GM12801 (cell line): ENCODE data around the gene FCN1.

Source experiments
- TF ChIP-seq, protein P1 (sequence below): IDR thresholded peaks from one replicate; pipeline ENCODE4 v1.5.1; 2011; ENCODE audit warnings: control low read depth; ENCODE audit not compliant: insufficient read length; ENCODE audit errors: extremely low read depth

Gene FCN1

DNA sequence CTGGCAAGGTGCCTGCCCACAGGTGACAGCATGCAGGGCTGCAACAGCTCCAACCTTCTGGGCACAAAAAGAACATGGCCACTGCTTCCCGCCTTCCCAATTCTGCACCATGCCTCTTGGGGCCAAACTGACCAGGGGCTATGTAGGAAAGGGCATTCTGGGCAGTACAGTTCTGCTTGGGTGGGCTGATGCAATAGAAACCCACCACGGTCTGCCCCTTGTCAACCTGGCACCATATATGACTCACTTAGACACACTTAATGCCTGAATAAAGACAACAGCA lies 40.2 kb upstream of the FCN1 start:
- TF ChIP-seq, protein P1, sequence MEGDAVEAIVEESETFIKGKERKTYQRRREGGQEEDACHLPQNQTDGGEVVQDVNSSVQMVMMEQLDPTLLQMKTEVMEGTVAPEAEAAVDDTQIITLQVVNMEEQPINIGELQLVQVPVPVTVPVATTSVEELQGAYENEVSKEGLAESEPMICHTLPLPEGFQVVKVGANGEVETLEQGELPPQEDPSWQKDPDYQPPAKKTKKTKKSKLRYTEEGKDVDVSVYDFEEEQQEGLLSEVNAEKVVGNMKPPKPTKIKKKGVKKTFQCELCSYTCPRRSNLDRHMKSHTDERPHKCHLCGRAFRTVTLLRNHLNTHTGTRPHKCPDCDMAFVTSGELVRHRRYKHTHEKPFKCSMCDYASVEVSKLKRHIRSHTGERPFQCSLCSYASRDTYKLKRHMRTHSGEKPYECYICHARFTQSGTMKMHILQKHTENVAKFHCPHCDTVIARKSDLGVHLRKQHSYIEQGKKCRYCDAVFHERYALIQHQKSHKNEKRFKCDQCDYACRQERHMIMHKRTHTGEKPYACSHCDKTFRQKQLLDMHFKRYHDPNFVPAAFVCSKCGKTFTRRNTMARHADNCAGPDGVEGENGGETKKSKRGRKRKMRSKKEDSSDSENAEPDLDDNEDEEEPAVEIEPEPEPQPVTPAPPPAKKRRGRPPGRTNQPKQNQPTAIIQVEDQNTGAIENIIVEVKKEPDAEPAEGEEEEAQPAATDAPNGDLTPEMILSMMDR = no peak

DNA sequence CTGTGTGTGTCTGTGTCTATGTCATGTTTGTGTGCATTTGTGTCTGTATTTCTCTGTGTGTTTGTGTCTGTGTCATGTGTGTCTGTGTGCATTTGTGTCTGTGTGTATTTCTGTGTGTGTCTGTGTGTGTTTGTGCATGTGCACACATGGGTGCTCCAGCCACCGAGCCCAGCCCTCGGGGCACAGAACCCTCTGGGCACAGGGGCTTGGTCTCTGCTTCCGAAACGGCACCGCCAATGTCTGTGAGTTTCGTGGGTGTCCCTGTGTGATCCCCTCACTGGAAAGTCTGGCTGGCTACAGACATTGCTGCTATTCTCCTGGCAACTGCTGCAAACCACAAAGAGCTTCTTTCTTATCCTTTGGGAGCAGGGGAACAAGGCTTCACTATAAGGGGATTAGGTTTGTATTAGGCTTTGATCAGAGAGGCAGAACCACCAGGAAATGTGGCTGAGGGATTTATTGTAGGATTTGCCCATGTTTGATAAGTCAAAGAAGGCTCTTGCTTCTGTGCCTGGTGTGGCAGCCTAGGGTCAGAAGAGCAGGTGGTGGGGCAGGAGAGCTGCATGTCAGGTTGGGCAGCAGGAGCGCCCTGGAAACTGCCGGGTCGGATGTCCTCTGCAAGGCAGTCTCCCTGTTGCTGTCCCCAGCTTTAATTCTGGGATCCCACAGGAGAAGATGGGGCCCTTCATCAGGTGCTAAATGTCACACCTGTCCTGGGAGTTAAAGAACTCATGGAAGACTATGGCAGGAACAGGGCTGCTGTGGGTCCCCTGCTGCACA lies 39.6 kb upstream of the FCN1 start:
- TF ChIP-seq, protein P1 = no peak

DNA sequence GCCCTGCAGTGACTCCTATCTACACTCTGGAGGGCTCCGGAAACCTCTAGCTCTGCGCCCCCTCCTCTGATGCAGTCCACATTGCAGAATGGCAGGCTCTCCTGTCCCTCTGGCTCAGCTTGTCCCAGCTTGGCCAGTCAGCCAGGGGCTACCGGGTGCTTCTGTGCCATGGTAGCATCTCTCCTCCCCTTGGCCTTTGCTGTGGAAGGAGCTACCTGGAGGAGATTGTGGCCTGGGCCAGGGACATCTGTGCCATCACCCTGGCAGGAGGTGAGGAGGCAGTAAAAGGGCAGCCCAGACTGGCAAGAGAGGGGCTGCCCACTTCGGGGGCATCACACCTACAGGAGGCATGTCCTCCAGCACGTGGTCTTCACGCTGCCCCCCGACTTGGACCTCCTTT lies 38.1 kb upstream of the FCN1 start:
- TF ChIP-seq, protein P1 = no peak

DNA sequence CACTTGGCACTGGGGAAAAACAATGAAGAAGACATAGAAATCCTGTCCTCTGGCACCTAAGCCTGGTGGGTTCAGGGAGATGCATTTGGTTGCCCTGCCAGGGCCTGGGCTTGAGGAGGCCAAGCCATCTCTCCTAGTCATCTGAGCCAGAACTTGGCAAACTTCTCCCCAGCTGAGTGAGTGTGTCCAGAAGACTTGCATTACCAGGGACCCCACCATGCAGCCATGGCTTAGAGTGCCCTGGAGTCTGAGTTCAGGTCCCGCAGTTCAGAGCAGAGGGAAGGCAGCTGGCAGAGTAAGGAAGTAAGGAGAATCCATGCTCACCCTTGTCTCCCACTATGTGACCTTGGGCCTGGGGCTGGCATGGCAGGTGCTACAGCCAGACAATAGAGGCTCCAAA lies 37.4 kb upstream of the FCN1 start:
- TF ChIP-seq, protein P1 = no peak

DNA sequence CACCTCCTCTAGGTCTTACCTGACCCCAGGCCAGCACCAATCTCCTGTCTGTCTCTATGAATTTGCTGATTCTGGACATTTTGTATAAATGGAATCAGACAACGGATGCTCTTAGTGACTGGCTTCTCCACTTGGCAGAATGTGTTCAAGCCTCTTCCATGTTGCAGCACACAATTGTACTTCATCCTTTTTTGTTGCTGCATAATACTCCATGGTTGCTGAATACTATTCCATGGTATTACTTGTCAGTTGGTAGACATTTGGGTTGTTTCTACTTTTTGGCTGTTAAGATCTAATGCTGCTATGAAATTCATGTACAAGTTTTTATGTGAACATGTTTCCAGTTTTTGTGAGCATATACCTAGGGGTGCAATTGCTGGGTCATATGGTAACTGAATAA lies 34.3 kb upstream of the FCN1 start:
- TF ChIP-seq, protein P1 = no peak

DNA sequence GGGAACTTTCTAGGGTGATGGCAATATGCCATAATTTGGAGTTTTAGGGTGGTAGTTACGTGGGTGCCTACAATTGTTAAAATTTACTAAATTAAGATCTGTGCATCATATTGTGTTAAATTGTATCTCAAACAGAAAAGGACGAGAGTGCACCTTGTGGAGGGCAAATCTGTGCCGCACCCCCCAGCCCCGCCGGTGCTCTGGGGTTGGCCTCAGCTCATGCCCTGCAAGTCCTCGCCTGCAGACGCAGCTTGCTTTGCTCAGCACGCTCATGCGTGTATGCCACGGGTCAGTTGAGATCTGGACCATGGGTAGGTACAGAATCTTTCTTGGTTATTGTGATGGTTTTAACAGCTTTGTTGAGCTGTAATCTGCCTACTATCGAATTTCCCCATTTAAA lies 33.7 kb upstream of the FCN1 start:
- TF ChIP-seq, protein P1 = no peak

DNA sequence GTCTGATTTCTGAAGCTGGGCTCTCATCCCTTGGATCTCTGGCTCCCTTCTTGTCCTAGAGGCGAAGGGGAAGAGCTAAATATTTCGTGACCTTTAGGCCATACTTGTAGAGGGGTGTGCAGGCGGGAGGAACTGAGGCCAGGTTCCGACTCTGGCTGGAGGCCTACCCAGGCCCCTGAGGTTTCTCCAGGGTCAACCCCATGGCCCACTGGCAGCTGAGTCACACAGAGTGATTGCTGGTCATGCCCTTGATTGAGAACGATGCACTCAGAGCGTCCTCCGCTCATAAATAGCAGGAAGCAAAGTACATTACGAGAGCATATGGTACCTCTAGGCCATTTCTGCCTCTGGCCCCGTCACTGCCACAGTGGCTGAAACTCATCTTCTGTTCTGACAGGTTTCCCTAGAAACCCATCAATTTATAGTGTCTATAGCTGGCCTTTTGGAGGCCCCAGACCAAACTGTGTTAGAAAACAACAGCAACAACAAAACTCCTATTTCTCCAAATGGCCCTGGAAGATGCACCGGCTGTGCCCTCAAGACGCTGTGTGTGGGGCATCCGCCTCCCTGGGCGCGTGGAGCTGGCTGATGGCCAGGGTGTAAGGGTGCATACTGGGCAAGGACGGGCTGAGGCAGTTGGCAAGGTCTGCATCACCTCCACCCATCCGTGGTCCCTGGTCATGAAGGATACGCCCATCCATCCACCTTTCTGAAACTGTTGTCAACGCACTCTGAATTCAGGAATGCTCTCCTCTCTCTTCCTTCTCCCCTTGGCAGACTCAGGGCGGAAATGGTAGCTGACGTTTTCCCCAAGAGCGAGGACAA lies 32.9 kb upstream of the FCN1 start:
- TF ChIP-seq, protein P1 = no peak
